LNCAP (cell line): ENCODE measurements around the gene CAV1.

ENCODE experiments used
- TF ChIP-seq, protein P1 (sequence below): fragments of 450-650 bp; IDR thresholded peaks from 2 replicates; pipeline ENCODE4 v1.5.1; 2017; ENCODE audit warnings: mild to moderate bottlenecking

The CAV1 gene

DNA sequence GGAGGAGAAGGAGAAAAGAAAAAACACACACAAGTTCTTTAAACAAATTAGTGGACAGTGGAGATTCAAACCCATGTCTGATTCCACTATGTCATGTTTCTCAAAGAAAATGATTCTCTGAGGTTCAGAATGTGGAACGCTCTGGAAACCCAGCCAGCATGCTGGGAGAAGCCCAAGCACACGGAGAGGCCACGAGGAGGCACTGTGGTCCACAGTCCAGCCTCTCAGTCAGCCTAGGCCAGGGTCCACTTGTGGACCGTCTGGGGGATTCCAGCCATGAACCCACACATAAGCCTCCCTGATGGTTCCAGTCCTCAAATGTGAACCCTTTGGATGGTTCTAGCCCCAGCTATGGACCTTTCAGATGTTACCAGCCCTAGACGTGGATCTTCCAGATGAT lies 73.4 kb downstream of the CAV1 start:
- TF ChIP-seq, protein P1, sequence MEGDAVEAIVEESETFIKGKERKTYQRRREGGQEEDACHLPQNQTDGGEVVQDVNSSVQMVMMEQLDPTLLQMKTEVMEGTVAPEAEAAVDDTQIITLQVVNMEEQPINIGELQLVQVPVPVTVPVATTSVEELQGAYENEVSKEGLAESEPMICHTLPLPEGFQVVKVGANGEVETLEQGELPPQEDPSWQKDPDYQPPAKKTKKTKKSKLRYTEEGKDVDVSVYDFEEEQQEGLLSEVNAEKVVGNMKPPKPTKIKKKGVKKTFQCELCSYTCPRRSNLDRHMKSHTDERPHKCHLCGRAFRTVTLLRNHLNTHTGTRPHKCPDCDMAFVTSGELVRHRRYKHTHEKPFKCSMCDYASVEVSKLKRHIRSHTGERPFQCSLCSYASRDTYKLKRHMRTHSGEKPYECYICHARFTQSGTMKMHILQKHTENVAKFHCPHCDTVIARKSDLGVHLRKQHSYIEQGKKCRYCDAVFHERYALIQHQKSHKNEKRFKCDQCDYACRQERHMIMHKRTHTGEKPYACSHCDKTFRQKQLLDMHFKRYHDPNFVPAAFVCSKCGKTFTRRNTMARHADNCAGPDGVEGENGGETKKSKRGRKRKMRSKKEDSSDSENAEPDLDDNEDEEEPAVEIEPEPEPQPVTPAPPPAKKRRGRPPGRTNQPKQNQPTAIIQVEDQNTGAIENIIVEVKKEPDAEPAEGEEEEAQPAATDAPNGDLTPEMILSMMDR: peak; percentile 73

DNA sequence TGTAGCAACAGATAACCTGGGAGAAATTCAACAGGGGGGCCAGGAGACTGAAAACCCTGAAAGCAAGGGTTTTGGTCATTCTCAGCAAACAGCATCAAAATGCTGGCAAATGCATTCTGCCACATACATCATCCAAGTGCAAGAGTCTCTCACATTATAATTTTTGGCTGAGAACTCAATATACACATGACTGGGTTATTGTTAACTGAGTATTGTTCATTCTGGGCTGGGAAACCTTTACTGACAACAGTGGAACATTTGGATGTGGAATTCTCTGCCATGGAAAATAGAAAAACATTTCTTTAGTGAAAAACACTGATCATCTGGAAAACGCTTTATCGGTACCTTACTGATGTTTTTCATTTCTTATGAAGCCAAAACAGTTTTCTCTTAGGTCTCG lies 74.0 kb downstream of the CAV1 start:
- TF ChIP-seq, protein P1: no peak

DNA sequence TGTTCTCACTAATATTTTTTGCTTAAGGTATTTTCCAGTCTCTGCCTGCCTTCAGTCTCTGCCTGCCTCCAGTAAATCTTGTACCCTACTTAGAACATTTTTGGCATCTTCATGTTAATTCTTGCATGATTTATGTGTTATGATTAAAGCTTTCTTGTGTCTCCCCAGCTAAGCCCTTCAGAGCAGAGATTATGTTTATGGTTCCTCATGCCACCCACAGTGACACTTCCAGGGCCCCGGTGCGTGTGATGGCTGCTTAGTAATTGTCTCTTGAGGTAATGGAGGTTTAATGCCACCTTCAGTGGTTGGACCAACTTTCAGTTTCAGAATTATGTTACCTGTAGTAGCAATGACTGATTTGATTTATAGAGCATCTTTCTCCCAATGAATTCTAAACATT lies 76.6 kb downstream of the CAV1 start:
- TF ChIP-seq, protein P1: no peak

DNA sequence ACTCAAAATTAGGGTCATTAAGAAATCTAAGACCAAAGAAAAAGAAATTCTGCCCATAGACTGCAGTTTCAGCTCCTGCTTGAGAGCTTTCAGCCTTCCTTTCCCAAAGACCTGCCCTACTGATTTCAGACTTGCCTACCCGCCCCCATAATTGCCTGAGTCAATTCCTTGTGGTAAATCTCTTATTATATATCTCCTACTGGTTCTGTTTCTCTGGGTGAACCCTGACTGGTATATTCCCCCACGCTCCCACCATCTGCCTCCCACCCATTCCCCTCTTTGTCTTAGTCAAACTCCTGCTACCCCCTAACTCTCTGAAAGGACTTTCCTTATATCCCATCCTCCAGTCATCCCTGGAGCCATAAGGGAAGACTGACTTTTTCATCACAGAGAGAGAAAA lies 82.5 kb downstream of the CAV1 start:
- TF ChIP-seq, protein P1: no peak

DNA sequence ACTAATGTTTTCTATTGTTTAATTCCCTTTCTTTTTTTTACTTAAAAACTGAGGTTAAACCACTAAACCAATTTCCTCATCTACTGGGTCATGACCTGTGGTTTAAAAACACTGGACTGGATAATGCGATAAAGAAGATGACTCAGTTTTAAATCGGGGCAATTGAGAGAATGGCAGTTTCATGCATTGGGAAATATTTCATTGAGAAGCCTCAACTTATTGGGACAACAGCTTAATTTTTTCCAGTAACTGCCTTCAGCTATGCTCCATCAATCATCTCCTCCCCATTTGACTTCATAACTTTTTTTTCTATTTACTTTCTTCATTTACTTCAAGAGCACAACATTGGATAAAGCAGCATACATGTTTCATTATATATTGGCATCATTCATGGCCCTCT lies 85.4 kb downstream of the CAV1 start:
- TF ChIP-seq, protein P1: no peak

DNA sequence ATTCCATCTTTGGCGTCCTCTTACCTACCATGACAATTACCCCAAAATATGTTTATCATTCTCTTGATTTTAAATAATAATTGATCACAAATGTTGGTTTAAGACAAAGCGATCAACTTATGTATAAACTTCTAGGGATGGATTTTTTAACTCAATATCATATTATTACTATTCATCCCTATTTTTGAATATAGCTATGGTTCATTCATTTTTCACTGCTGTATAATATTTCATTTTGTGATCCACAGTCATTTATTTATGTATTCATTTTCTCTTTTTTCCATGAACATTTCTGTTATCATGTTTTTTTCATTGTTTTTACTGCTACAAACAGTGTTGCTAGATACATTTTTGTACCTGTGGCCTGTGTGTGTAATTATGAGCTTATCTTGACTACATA lies 85.9 kb downstream of the CAV1 start:
- TF ChIP-seq, protein P1: no peak
